HepG2 (cell line): ENCODE results near the gene HAGHL. TPM values are rescaled to one million over a fixed set of nuclear protein-coding genes. Genes with fewer than 3 reads are reported as not detected.
A peak's percentile ranks its signal among the peaks of the same experiment; 100 is the strongest.

Experiments used
- AKAP8 ChIP-seq: sonication (generic); formaldehyde crosslinking; IDR thresholded peaks from 2 replicates; pipeline ENCODE4 v1.5.1; 2020; ENCODE audit warnings: mild to moderate bottlenecking, missing genetic modification reagents
- ATAD3A ChIP-seq: sonication (generic); formaldehyde crosslinking; IDR thresholded peaks from 2 replicates; pipeline ENCODE4 v1.4.0; 2020; ENCODE audit warnings: missing genetic modification reagents
- CREBL2 ChIP-seq: sonication (generic); formaldehyde crosslinking; IDR thresholded peaks from 2 replicates; pipeline ENCODE4 v1.8.1; 2023; ENCODE audit warnings: missing genetic modification reagents, mild to moderate bottlenecking, borderline replicate concordance
- FLYWCH1 ChIP-seq: sonication (generic); formaldehyde crosslinking; IDR thresholded peaks from 2 replicates; pipeline ENCODE4 v1.8.1; 2023; ENCODE audit warnings: mild to moderate bottlenecking, missing genetic modification reagents
- HDAC1 ChIP-seq: sonication (generic); formaldehyde crosslinking; IDR thresholded peaks from 2 replicates; pipeline ENCODE4 v1.5.1; 2020; ENCODE audit warnings: mild to moderate bottlenecking, missing genetic modification reagents
- IRX3 ChIP-seq: sonication (generic); formaldehyde crosslinking; IDR thresholded peaks from 2 replicates; pipeline ENCODE4 v1.8.1; 2023; ENCODE audit warnings: mild to moderate bottlenecking, low read depth, missing genetic modification reagents, borderline replicate concordance
- KDM2A ChIP-seq: sonication (generic); formaldehyde crosslinking; IDR thresholded peaks from 2 replicates; pipeline ENCODE4 v1.4.0; 2020; ENCODE audit warnings: low read depth, missing genetic modification reagents, borderline replicate concordance
- KDM3A ChIP-seq: IDR thresholded peaks from 2 replicates; pipeline ENCODE4 v1.6.1; 2018; ENCODE audit warnings: low read depth, missing compliant biosample characterization
- MYNN ChIP-seq: sonication (generic); formaldehyde crosslinking; IDR thresholded peaks from 2 replicates; pipeline ENCODE4 v1.4.0; 2020; ENCODE audit warnings: mild to moderate bottlenecking, low read depth, missing genetic modification reagents
- RFX3 ChIP-seq: IDR thresholded peaks from 2 replicates; pipeline ENCODE4 v1.6.1; 2016; ENCODE audit warnings: missing biosample characterization, missing genetic modification reagents
- TFDP2 ChIP-seq: sonication (generic); formaldehyde crosslinking; IDR thresholded peaks from 2 replicates; pipeline ENCODE4 v1.4.0; 2020; ENCODE audit warnings: missing genetic modification reagents
- TFE3 ChIP-seq: IDR thresholded peaks from 2 replicates; pipeline ENCODE4 v1.6.1; 2016
- ZNF224 ChIP-seq: sonication (generic); formaldehyde crosslinking; IDR thresholded peaks from 2 replicates; pipeline ENCODE4 v1.5.0; 2020; ENCODE audit warnings: mild to moderate bottlenecking, missing genetic modification reagents
- ZNF3 ChIP-seq: IDR thresholded peaks from 2 replicates; pipeline ENCODE4 v1.7.0; 2017; ENCODE audit warnings: inconsistent platforms
- ZNF496 ChIP-seq: sonication (generic); formaldehyde crosslinking; IDR thresholded peaks from 2 replicates; pipeline ENCODE4 v1.8.1; 2023; ENCODE audit warnings: mild to moderate bottlenecking, moderate library complexity, missing genetic modification reagents; ENCODE audit not compliant: insufficient replicate concordance
- ZNF644 ChIP-seq: IDR thresholded peaks from 2 replicates; pipeline ENCODE4 v1.6.1; 2016; ENCODE audit warnings: low read depth
- polyA plus RNA-seq, 8 experiments: library from polyadenylated mRNA; depleted of rRNA in 3 of 8; stranded (reverse) in 7 of 8; unstranded in 1 of 8; fragments of >200 nt; fragmentation: Illumina TruSeq in 4 of 8; extraction: Trizol in 4 of 8; gene quantifications; 2 replicates each; pipeline versions ENCODE4 v1.2.1 to v1.2.3, GENCODE V29; 2011 to 2016; ENCODE audit warnings: low read depth in 4 of 8, missing spikeins in 1 of 8, mixed read lengths in 1 of 8; ENCODE audit not compliant: insufficient read depth in 1 of 8
- total RNA-seq, 5 experiments: library from RNA; depleted of rRNA; stranded (reverse); fragments of >200 nt; fragmentation: Illumina TruSeq; extraction: Trizol; gene quantifications; 2 replicates each; pipeline ENCODE4 v1.2.3, GENCODE V29; 2016; ENCODE audit warnings: low read depth in 1 of 5
- TF ChIP-seq, protein P1 (sequence below): sonication (generic); formaldehyde crosslinking; IDR thresholded peaks from 2 replicates; pipeline ENCODE4 v1.9.0; 2022; ENCODE audit warnings: low read depth, missing genetic modification reagents
- TF ChIP-seq, protein P2 (sequence below): fragments of 450-650 bp; IDR thresholded peaks from 2 replicates; pipeline ENCODE4 v1.6.1; 2017; ENCODE audit warnings: mild to moderate bottlenecking
- TF ChIP-seq, protein P3 (sequence below): IDR thresholded peaks from 2 replicates; pipeline ENCODE4 v1.6.1; 2016; ENCODE audit warnings: missing compliant biosample characterization, missing genetic modification reagents, borderline replicate concordance
- TF ChIP-seq, protein P4 (sequence below): sonication (generic); formaldehyde crosslinking; IDR thresholded peaks from 2 replicates; pipeline ENCODE4 v1.8.0; 2023; ENCODE audit warnings: mild to moderate bottlenecking, missing genetic modification reagents

Gene HAGHL
- total and polyA plus RNA-seq, 2 of the 13 experiments (the other 11 are each of a cell fraction or from before 2014, with no cell fraction given): 3.4 to 8.4 TPM

DNA sequence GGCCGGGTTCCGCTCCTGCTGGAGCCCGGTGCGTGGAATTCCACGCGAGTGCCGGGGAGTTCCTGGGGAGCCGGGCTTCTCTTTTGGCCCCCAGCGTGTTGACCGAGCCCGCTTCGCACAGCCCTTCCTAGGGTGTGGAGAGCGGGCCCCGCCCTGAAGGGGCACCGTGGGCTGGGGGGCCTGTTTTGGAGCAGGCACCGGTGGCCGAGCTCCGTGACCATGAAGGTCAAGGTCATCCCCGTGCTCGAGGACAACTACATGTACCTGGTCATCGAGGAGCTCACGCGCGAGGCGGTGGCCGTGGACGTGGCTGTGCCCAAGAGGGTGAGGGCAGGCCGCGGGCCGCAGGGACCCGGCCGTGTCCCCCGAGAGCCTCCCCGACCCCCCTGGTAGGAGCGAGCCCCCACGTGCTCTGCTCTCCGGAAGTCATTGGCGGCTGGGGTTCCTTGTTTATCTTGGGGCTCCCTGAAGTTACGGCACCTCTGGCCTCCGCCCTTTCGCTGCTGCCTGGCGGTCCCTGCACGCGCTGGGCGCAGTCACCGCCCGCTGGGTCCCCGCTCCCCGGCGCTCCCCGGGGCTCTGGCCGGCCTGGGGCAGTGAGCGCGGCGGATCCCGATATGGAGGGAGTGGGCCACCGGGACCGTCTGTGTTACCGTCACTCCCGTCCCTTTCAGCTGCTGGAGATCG is 528 bp downstream of the HAGHL start (continued):
- peak; percentile 15; the same call in 1 of the 2 replicates for TF ChIP-seq HDAC1 (CRISPR knock-in tag)
- peak; percentile 8; the same call in 1 of the 2 replicates for TF ChIP-seq AKAP8 (CRISPR knock-in tag)
- TF ChIP-seq ZNF224 (CRISPR knock-in tag): no peak
- TF ChIP-seq KDM3A (CRISPR knock-in tag): no peak
- TF ChIP-seq, protein P1, sequence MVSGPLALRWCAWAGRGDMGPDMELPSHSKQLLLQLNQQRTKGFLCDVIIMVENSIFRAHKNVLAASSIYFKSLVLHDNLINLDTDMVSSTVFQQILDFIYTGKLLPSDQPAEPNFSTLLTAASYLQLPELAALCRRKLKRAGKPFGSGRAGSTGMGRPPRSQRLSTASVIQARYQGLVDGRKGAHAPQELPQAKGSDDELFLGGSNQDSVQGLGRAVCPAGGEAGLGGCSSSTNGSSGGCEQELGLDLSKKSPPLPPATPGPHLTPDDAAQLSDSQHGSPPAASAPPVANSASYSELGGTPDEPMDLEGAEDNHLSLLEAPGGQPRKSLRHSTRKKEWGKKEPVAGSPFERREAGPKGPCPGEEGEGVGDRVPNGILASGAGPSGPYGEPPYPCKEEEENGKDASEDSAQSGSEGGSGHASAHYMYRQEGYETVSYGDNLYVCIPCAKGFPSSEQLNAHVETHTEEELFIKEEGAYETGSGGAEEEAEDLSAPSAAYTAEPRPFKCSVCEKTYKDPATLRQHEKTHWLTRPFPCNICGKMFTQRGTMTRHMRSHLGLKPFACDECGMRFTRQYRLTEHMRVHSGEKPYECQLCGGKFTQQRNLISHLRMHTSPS (CRISPR knock-in tag): no peak
- TF ChIP-seq, protein P2, sequence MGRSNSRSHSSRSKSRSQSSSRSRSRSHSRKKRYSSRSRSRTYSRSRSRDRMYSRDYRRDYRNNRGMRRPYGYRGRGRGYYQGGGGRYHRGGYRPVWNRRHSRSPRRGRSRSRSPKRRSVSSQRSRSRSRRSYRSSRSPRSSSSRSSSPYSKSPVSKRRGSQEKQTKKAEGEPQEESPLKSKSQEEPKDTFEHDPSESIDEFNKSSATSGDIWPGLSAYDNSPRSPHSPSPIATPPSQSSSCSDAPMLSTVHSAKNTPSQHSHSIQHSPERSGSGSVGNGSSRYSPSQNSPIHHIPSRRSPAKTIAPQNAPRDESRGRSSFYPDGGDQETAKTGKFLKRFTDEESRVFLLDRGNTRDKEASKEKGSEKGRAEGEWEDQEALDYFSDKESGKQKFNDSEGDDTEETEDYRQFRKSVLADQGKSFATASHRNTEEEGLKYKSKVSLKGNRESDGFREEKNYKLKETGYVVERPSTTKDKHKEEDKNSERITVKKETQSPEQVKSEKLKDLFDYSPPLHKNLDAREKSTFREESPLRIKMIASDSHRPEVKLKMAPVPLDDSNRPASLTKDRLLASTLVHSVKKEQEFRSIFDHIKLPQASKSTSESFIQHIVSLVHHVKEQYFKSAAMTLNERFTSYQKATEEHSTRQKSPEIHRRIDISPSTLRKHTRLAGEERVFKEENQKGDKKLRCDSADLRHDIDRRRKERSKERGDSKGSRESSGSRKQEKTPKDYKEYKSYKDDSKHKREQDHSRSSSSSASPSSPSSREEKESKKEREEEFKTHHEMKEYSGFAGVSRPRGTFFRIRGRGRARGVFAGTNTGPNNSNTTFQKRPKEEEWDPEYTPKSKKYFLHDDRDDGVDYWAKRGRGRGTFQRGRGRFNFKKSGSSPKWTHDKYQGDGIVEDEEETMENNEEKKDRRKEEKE: no peak
- TF ChIP-seq, protein P3, sequence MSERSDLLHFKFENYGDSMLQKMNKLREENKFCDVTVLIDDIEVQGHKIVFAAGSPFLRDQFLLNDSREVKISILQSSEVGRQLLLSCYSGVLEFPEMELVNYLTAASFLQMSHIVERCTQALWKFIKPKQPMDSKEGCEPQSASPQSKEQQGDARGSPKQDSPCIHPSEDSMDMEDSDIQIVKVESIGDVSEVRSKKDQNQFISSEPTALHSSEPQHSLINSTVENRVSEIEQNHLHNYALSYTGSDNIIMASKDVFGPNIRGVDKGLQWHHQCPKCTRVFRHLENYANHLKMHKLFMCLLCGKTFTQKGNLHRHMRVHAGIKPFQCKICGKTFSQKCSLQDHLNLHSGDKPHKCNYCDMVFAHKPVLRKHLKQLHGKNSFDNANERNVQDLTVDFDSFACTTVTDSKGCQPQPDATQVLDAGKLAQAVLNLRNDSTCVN (CRISPR knock-in tag): peak; percentile 13; the same call in 1 of the 2 replicates
- TF ChIP-seq CREBL2 (CRISPR knock-in tag): no peak
- TF ChIP-seq RFX3 (CRISPR knock-in tag): no peak
- peak; percentile 81; the same call in 1 of the 2 replicates for TF ChIP-seq KDM2A (CRISPR knock-in tag)
- no peak for TF ChIP-seq IRX3
- no peak for TF ChIP-seq ZNF496 (CRISPR knock-in tag)
- TF ChIP-seq MYNN (CRISPR knock-in tag): no peak
- no peak for TF ChIP-seq TFDP2 (CRISPR knock-in tag)
- no peak for TF ChIP-seq ZNF644 (CRISPR knock-in tag)
- TF ChIP-seq ATAD3A (CRISPR knock-in tag): no peak
- TF ChIP-seq TFE3 (CRISPR knock-in tag): no peak
- TF ChIP-seq FLYWCH1 (CRISPR knock-in tag): no peak
- no peak for TF ChIP-seq ZNF3 (CRISPR knock-in tag)
- TF ChIP-seq, protein P4, sequence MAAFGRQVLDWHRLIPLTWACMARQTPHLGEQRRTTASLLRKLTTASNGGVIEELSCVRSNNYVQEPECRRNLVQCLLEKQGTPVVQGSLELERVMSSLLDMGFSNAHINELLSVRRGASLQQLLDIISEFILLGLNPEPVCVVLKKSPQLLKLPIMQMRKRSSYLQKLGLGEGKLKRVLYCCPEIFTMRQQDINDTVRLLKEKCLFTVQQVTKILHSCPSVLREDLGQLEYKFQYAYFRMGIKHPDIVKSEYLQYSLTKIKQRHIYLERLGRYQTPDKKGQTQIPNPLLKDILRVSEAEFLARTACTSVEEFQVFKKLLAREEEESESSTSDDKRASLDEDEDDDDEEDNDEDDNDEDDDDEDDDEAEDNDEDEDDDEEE (CRISPR knock-in tag): no peak
